NCI-H748 (cell line): ENCODE results near the gene FBXO31.

ENCODE experiments used
- DNase-seq: peaks from one replicate; lab custom pipeline; 2025; ENCODE audit not compliant: unreplicated experiment; lab: John Stamatoyannopoulos, UW

Gene FBXO31

GRCh38 chr16:87383505-87384161, at the start of gene FBXO31:
Gene FBXO31, minus strand, starts transcription at chr16:87383776. Its CDS starts 32 bp downstream, at chr16:87383744.
- DNase-seq = peak; percentile 85

GRCh38 chr16:87432330-87432915, 48.8 kb upstream of the FBXO31 start:
- no peak for DNase-seq

GRCh38 chr16:87431926-87432325, 48.4 kb upstream of the FBXO31 start:
- no peak for DNase-seq

- no peak for DNase-seq
Observed at GRCh38 chr16:87426423-87427215, 43.0 kb upstream of the FBXO31 start.

- no peak for DNase-seq
Observed at GRCh38 chr16:87425941-87426340, 42.4 kb upstream of the FBXO31 start.

GRCh38 chr16:87424266-87424665, 40.7 kb upstream of the FBXO31 start:
- no peak for DNase-seq

- no peak for DNase-seq
Observed at GRCh38 chr16:87423429-87423828, 39.9 kb upstream of the FBXO31 start.

- no peak for DNase-seq
Observed at GRCh38 chr16:87422106-87422505, 38.5 kb upstream of the FBXO31 start.

- DNase-seq = no peak
Observed at GRCh38 chr16:87421003-87421912, 37.7 kb upstream of the FBXO31 start.

- DNase-seq = no peak
Observed at GRCh38 chr16:87420026-87421002, 36.7 kb upstream of the FBXO31 start.

GRCh38 chr16:87418644-87419043, 35.1 kb upstream of the FBXO31 start:
- no peak for DNase-seq

GRCh38 chr16:87418216-87418615, 34.6 kb upstream of the FBXO31 start:
- no peak for DNase-seq

GRCh38 chr16:87417528-87417910, 33.9 kb upstream of the FBXO31 start:
- DNase-seq = no peak

- no peak for DNase-seq
Observed at GRCh38 chr16:87416826-87417527, 33.4 kb upstream of the FBXO31 start.

- DNase-seq = no peak
Observed at GRCh38 chr16:87415441-87415840, 31.9 kb upstream of the FBXO31 start.

- no peak for DNase-seq
Observed at GRCh38 chr16:87414251-87414680, 30.7 kb upstream of the FBXO31 start.

- DNase-seq = no peak
Observed at GRCh38 chr16:87412996-87413421, 29.4 kb upstream of the FBXO31 start.

GRCh38 chr16:87412371-87412995, 28.9 kb upstream of the FBXO31 start:
- DNase-seq = no peak
